ENCODE data around the gene CNTD1.

CNTD1 gene

DNA sequence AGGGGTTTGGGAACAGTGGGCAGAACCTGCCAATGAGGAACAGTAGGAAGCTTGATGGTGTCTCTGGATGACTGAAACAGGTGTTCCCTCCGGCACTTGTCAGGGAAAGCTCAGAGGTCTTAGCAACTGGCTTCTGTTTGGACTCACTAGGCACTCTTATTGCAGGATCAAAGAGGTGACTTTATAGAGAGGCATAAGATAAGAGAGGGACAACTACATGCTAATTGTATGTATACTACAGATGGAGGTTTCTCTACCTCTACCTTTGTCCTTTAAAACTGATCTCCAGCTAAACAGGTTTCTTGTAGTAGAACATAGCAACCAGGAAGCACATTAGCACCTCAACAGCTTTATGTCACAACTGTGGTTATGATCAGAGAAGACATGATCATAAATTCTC is 7.6 kb downstream of the CNTD1 start:
- no peak for DNase-seq

DNA sequence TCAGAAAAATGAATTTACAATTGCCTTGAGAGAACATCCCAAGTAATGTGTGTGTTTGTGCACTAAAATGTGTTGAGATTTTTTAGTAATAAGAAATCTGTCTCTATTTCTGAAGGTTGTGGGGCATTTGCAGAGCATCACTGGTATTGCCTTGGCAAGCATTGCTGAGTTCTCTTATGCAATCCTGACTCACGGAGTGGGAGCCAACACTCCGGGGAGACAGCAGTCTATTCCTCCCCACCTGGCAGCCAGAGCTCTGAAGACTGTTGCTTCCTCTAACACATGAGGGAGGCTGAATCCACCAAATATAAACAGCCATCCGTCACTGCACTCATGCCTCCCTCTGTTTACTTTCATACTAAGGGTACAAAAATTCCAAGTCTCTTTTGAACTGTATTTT is 10.6 kb downstream of the CNTD1 start:
- DNase-seq = no peak

DNA sequence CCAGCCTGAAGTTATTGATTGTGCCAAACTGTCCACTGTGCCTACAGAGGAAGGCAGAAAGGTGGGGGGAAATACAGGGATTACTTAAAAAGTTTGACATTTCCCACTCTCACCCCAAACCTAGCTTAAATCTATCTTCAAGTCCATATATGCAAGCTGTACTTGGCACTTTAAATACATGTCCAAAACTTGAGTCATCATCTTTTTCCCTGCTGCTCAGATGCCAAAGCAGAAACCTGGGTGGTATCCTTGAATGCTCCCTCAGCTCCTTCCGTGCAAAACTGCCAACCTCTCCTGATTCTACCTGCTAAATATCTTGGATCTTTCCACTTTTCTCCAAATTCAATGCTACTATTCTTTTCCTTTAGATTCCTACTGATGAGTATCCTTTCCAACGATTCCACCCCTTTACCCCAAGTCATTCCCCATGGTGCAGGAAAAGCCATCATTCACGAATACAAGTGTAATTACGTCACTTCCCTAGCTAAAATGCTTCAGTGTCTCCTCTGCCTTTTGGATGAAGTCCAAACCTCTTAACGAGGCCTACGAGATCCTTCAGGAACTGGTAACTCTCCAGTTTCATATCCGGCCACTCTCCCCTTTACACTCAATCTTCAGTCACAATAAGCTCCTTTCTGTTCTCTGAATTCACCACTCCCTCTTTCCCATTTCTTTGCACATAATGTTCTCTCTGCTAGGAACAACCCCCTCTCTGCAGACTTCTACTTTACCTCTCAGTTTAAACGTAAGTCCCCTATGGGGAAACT is 16.2 kb downstream of the CNTD1 start:
- no peak for DNase-seq

DNA sequence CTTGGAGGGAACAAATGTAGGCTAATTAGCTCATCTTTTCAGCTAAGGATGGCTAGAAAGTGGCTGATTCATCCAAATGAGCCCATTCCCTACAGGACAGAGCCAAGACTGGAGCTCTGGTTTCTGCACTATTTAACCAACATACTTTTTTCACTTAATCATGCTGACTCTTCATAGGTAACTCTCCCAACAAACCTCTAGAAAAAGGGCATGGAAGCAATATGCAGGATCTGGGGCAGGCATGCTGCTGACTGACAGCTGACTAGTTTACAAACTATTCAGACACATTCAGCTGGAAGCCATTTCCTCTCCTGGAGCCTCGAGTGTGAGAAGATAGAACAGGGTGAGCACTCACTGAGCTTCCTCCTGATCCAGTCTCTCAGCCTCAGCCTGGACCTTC is 19.2 kb downstream of the CNTD1 start:
- no peak for DNase-seq

DNA sequence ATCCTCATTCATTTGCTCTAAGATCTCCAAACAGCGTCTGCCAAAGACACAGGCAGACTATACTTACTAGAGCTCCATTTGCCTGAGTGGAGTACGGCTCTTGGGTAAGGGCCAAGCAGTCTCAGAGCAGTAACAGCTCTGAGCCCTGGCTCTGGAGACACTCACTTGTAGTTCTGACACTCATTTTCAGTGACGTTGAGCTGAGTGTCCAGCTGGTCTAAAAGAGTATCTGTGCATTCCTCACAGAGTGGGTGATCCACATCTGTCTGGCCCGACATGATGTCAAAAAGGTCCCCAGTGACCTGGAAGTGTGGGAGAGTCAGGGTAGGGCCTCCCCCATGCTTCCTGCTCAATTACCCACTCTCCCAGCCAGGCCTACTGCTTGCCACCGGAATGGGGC is 19.7 kb downstream of the CNTD1 start:
- DNase-seq = no peak

DNA sequence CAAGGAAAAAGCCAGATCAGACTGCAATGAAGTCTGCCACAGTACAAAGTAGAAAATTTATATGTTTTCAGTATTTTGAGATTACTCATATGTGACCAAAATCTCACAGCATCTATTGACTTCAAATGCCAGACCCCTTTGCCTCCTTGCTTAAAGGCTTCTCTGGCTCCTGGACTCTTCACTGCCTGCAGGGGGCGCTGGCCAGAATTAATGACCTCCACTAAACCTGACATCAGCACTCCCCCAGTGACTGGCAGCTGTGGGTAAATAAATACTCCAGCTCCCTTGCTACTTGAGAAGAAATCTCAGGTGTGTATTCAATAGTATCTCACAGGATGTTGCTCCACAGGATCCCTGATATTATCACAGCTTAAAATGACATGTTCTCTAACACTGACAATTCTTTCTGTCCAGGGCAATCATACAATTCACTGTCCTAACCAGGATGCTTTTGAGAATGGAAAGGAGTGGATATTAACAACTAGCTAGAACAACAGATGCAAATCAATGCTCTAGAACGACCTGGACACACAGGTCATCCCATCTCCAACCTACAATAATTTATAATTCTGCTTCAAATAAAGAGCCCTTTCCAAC is 21.4 kb downstream of the CNTD1 start:
- DNase-seq = peak; percentile 1

DNA sequence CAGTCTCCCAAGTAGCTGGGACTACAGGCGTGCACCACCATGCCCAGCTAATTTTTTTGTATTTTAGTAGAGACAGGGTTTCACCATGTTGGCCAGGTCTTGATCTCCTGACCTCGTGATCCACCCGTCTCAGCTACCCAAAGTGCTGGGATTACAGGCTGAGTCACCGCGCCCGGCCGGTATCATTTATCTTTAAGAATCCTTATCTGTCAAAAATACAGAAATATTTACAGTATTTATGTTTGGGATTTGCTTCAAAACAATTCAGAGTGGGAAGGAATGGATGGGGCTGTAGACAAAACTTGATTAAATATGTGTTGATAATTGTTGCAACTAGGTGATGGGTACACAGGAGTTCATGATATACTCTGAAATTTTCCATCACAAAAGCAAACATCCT is 22.5 kb downstream of the CNTD1 start:
- no peak for DNase-seq

DNA sequence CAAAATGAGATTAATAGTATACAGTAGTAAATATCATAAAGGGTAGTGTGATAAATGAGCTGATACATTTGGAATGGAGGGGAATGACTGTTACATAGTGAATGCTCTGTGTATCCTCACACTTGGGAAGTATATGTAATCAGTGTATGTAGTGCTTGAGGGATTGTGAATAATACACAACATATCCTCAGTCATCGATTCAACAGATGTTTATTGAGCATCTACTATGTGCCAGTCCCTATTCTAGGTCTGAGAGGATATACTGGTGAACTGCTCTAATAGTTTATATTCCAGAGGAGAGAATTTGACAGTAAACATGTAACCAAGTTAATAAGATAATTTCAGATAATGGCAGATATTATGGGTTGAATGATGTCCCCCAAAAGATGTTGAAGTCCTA is 28.8 kb downstream of the CNTD1 start:
- no peak for DNase-seq

DNA sequence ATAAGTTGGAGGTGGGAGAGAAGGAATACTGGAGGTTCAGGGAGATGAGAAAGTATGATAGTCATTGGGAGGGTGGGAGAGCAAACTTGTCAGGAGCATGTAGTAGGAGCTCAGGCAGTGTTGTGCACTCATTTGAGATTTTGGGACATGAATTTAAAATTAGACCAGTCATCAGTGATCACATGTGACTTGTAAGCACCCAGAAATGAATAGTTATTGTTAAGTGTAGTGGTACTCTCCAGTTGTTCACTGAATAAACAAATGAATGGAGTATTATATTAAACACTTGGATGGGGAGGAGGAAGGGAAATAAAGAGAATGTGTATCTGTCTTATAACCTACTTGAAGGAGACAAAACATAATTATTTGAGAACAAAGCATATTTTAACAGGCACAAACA is 32.3 kb downstream of the CNTD1 start:
- no peak for DNase-seq

DNA sequence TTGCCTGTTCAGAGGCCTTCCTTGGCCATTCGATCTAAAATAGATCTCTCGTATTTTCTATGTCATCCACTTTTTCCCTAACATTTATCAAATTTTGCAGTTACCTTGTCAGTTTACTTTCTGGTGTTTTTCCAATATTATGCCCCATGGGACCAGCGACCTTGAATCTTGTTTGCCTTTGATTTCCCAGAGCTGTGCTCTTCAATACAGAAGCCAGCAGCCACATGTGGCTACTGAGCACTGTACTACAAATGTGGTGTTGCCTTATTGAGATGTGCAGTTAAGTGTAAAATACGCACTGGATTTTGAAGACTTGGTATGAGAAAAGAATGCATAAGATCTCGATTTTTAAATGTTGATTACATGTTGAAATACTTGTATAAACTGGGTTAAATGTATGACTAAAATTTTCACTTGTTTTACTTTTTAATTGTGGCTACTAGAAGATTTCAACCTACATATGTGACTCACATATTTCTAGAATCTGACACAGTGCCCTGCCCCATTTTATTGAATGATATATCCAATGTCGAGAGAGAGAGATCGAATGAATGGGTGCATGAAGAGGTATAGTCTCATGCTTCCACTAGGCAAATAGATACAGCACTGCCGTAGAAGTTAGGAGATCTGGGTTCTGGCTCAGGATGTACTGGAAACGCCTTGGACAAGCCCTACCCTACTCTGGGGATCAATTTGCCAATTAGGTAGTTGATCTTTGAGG is 33.7 kb downstream of the CNTD1 start:
- no peak for DNase-seq

DNA sequence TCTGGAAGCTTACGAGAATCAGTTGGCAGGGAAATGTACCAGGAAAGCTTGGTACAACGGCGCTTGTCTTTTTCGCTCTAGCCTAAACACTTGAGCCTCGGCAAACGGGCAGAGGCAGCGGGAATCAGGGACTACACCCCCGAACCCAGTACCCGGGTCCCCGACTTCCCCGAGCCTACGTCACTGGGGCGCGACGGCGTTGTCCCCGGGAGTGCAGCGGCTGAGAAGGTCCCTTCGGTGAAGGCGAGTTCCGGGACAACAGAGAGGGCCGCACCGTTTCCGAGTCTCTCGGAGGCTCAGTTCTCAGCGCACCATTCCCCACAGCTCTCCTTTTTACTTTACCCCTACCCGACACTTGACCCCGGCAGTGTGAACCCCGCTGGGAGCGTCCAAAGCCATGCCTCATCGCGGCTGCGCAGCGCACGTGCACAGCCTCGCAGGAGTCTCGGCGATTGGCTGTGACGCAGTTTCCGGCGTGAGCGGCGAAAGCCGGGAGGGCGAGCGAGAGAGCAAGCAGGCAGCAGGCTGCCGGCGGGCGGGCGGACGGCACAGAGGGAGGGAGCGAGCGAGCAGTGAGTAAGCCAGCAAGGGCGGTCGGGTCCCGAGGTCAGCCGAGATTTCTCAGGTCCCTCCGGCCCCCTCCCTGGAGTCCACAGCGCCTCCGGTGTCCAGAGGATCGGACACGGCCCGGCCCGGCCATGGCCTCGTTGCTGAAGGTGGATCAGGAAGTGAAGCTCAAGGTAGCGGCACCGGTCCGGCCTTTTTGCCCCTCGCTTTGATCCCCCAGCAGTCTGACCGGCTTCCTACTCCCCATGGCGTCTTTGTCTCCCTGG is 34.5 kb downstream of the CNTD1 start, which contains the start of gene PSME3:
PSME3 (plus strand) TSS at position 464 of the 833 bp plus-strand sequence; CDS start at position 699, 235 bp downstream.
- DNase-seq = peak; percentile 69

DNA sequence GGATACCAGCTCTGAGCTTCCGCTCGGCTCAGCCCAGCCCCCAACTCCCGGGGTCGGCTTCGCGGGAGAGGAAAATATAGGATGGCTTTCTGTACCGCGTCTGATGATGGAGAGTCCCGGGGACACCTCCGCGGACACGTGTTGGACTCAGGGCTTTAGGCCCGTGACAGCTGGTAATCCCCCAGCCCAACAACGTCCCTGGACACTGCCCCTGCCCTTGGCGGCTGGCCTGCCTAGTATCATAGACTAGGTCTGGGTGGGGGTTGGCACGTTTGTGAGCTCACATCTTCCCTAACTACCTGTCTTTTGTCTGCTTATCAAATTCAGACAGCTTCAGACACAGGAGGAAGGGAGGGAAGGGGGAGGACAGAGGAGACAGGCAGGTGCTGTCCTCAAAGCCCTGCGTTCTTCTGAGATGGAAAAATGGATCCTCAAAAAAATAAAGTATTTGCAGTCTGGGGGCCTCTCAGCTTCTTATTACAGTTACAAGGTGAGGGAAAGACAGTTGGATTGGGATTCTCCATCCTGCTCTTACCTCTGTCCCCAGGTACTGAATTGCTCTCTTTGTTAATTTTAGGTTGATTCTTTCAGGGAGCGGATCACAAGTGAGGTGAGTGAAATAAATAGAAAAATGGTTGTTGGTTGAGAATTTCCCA is 35.2 kb downstream of the CNTD1 start:
- no peak for DNase-seq

DNA sequence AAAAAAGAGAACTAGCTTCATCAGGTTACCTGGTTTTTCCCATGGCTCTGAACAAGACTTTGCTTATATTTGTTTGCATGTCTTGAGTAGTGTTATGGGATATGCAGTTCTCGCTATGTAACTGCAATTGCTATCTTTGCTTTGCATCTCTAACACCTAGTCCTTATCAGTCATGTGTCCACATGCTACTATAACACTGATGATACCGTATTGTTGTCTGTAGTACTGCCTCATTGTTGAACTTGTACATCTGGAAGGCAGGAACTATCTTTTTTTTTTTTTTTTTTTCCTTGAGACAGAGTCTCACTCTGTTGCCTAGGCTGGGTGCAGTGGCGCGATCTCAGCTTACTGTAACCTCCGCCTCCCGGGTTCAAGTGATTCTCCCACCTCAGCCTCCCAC is 37.1 kb downstream of the CNTD1 start:
- no peak for DNase-seq

DNA sequence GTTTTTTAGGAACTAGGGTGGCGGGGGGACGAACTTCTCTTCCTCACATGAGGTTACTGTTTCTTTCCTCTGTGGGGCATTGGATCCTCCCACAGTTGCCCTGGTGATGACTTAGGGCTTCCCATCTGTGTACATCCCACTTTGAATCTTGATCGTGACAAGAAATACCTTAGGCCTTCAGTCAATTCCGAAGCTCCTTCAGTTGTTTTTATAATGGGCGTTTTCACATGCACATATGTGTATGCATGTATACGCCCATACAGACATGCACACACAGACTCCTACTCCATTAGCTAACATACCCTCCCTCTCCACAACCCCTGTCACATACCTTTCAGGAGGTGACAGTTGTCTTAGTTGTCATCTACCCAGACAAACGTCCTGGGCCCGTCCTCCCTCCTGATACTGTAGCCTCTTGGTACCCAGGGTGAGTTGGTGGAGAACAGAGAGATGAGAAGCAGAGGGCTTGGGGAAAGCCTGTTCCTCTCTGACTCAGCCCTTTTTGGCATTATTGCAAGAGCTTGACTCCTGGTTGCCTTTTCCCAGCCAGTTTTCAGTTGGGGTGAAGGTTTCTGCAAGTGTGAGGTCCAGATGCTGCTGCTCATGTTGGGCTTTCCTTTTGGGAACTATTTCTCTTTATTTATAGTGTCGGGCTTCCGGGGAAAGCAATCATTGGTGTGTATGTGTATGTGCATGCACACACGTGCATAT is 43.5 kb downstream of the CNTD1 start:
- DNase-seq = no peak

DNA sequence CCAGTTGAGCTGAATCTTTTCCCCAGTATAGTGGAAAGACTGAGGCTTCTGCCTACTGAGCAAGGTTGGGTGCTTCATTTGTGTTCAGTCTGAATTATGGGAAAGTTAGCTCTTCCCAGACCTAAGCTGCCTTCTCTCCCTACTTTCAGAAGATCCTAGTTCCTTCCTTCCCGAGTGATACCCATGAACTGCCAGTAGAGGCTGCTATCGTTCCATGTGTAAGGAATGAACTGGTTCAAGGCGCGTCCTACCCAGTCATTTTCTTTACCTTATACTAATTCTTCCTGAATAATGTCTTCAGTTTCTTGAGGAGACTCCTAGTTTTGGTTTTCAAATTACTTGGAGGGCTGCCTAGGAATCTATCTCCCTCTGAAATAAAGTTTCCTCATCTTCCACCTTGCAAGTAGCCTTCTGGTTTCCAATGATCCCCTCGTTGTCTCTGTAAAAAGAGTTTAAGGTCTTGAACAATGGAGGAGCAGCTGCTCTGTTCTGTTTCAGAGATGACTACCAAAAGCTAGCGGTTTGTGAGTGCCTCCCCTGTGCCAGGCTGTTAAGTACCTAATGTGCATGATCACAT is 44.8 kb downstream of the CNTD1 start:
- peak; percentile 9 for DNase-seq

DNA sequence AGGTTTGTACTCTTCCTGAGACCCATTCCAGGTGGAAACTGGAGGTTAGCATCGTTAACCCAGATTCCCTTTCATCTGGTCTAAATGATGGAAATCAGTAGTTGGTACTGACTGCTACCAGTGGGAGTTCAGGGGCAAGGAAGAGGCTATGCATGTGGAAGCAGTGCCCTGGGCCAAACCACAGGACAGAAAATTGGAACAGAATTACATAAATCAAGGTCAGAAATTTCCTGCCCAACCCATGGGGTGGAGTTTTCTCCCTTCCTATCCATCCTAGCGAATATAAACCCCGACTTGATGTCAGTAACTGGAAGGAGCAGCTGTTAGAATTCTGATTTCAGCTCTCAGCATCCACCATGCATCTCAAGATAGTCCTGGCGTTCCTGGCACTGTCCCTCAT is 45.6 kb downstream of the CNTD1 start, which contains the start of gene AOC2:
AOC2 (plus strand) TSS at position 310 of the 400 bp plus-strand sequence; CDS start at position 357, 47 bp downstream.
- no peak for DNase-seq

DNA sequence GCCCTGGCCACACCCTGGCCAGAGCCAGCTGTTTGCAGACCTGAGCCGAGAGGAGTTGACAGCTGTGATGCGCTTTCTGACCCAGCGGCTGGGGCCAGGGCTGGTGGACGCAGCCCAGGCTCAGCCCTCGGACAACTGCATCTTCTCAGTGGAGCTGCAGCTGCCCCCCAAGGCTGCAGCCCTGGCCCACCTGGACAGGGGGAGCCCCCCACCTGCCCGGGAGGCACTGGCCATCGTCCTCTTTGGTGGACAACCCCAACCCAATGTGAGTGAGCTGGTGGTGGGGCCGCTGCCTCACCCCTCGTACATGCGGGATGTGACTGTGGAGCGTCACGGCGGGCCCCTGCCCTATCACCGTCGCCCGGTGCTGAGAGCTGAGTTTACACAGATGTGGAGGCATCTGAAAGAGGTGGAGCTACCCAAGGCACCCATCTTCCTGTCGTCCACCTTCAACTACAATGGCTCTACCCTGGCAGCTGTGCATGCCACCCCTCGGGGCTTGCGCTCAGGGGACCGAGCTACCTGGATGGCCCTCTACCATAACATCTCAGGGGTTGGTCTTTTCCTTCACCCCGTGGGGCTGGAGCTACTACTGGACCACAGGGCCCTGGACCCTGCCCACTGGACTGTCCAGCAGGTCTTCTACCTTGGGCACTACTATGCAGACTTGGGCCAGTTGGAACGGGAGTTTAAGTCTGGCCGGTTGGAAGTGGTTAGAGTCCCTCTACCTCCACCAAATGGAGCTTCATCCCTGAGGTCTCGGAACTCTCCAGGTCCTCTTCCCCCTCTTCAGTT is 46.3 kb downstream of the CNTD1 start:
- DNase-seq = no peak

DNA sequence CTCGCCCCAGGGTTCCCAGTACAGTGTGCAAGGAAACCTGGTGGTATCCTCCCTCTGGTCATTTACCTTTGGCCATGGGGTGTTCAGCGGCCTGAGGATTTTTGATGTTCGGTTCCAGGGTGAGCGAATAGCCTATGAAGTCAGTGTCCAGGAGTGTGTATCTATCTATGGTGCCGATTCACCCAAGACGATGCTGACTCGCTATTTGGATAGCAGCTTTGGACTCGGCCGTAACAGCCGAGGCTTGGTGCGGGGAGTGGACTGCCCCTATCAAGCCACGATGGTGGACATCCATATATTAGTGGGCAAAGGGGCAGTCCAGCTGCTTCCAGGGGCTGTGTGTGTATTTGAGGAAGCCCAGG is 46.9 kb downstream of the CNTD1 start:
- DNase-seq = no peak

DNA sequence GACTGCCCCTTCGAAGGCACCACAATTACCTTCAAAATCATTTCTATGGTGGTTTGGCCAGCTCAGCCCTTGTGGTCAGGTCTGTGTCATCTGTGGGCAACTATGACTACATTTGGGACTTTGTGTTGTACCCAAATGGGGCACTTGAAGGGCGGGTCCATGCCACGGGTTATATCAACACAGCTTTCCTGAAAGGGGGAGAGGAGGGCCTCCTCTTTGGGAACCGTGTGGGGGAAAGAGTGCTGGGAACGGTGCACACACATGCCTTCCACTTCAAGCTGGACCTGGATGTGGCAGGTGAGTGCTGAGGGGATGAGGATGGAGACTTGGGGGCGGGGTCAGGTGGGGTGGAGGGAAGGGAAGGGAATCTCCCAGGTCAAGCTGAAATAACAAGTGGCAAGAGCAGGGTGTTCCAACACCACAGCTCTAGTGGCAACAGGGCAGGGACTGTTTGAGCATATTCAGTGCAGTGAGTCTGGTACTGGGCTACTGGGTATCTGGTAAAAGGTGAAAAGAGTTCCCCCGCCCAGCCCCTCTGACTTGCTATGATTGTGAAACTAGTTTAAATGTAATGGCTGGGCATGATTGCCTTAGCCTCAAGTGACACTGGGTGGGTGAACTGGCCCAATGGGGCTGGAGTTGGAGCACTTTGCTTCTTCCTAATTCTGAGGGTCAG is 47.4 kb downstream of the CNTD1 start:
- DNase-seq = no peak
